ENCODE measurements around the gene APOBEC3H.

APOBEC3H gene

DNA sequence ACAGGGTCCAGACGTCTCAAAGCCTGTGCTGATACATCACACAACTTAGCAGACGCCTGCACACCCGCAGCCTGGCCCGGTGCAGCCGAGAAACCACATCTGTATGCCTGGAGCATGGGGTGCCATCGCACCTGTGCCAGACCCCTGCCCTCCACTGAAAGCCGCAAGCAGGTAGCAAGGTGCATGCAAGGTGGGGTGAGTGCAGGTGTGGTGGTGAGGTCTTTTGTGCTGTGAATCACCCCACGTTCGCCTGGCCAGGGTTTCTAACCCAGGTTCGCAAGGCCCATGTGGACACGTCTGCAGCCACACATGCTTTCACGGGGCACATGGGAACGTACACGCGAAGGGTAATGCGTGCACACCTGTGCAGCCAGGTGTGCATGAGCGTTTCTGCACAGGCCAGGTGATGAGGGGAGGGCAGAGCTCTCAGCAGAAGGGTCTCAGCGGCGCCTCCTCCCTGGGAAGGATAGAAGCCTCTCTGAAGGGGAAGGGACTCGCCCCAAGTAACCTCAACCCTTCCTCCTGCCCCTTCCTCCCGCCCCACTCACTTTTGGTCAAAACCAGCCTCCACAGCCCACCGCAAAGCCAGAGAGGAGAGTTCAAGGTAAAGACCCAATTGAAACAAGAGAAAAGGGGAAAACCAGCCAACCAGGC, 36.0 kb downstream of the APOBEC3H start:
- in situ Hi-C loops (cut with MboI; ENCODE audit: low sequenced_read_pairs): no loop called here

DNA sequence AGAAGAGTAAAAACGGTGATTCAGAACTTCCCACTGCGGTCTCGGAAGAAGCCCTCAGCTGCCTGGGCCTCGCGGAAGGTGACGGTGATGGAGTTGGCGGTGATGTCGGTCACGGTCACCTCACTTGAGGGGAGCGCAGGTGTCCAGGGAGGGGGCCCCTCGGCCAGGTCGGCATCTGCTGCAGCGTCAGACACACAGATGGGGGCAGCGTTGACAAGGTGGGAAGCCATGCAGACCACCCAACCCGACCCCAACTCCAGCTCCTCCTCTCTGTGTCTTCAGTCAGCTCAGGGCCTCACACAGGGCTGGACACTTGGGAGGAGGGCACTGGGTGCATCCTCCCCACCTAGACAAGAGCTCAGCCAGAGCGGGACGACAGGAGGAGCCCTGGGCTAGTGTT, 36.8 kb downstream of the APOBEC3H start:
- in situ Hi-C loops (cut with MboI; ENCODE audit: low sequenced_read_pairs): no loop called here

DNA sequence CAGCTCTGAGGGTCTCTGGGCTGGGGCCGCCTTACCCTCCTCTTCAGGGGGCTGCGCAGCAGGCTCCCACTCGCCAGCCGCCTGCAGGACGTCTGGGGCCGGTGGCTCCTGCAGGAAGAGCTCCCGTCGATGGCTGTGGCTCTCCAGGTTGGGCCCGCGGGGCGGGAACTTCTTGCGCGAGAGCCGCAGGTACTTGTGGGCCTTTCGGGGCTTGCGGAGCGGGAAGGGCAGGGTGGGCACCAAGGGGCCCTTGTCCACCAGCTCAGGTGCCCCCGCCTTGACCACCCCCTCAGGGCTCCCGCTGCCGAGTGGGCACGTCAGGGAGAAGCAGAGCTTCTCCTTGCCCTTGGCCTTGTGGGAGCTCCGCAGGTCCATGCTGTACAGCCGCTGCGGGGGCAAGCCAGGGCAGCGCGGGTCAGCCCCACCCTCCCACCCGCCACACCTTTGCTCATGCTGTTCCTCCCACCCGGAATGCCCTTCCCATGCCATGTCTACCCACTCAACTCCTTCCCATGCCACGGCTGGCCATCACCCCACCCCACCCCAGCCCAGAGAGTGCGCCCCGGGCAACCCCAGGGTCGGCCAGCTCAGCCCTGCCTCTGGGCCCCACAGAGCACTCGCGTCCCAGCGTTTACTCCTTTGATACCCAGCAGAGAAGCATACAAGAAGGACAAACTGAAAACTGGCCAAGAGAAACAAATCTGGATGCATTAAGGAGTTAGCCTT, 37.5 kb downstream of the APOBEC3H start:
- in situ Hi-C loops (cut with MboI; ENCODE audit: low sequenced_read_pairs): no loop called here

DNA sequence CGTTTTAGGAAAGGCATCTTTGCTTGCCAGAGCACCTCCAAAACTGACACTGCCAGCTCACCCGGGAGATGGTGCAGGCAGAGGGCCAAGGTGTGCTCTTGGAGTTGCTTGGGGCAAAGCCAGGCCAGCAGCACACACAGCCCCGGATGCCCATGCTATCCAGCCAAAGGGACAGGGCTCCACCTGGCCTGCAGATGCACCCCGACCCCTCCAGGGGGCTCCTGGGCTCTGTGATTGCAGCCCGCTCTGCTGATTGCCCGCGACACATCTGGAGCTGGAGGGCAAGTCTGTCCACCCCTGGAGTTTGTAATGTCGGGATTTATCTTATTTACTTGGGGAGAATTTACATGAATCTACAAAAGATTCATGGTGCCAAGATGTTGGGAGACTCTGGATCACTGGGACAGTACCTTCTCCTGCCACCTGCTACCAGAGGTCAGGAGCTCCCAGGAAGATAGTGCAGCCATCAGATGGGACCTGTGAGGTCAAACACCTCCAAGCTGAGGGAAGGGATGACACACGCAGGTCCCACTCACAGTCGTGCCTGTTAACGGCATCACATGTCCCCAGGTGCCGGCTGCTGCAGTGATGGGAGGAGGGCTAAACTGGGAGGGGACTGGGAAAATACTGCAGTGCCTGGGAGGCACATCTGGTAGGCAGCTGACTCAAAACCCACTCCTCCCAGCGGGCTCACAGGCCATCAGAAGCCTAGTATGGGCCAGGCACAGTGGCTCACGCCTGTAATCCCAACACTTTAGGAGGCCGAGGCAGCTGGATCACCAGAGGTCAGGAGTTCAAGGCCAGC, 38.2 kb downstream of the APOBEC3H start:
- in situ Hi-C loops (cut with MboI; ENCODE audit: low sequenced_read_pairs): no loop called here

DNA sequence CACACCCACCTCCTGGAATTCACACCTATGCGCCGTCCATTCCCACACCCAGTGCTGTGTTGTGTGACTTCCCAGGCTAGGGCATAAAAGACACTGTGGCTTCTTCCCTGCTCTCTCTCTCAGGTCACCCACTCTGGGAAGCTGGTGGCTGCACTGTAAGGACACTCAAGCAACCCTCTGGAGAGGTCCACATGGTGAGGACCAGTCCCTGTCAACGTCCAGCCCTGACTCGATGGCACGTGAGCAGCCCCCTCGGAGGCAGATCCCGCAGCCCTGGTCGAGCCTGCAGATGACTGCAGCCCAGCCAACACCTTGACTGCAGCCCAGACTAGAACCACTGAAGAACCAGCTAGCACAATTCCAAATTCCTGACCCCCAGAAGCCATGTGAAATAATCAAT, 39.3 kb downstream of the APOBEC3H start:
- in situ Hi-C loops (cut with MboI; ENCODE audit: low sequenced_read_pairs): no loop called here

DNA sequence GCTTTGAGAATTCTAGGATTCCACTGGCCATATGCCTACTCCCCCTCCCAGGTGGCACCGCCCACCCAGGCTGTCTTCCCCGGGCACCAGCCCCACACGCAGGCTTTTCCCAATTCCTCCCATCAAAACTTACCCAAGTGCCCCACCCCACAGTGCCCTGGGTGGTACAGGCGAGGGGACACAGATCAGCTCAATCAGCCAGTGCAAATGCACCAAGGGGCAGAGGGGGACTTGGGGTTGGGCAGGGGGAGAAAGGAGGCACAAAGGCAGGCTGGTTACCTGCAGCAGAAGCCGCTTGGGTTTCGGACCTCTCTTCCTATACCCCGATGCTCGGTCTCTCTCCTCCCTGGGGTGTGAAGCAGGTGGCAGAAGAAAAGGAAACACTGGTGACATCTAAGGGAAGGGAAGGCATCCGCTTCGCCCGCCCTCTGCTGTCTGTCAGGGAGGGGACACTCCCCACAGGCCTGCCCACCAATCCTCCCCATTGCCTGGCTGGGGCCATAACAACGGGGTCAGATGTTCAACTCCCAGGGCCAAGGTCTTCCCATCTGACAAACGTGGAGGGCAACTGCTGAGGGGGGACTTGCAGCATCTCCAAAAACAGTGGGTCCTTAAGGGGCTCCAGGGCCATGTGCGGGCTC, 41.4 kb downstream of the APOBEC3H start:
- in situ Hi-C loops (cut with MboI; ENCODE audit: low sequenced_read_pairs): no loop called here

DNA sequence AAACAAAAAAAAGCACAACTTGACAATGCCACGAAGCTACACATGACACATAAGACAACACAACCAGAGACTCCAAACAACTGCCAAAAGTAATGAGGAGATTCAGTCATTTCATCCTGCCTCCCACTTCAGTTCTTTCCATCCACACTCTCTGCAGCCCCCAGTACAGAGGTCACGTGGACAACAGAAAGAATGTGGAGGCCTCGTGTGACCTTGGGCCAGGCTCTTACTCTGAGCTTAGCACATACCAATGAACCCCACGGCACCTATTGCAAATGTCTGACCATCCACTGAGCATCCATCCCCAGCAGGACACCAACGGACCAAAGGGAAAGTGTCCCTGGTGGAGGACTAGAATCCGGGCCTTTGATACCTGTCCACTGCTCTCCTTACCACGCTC, 42.9 kb downstream of the APOBEC3H start:
- in situ Hi-C loops (cut with MboI; ENCODE audit: low sequenced_read_pairs): no loop called here

DNA sequence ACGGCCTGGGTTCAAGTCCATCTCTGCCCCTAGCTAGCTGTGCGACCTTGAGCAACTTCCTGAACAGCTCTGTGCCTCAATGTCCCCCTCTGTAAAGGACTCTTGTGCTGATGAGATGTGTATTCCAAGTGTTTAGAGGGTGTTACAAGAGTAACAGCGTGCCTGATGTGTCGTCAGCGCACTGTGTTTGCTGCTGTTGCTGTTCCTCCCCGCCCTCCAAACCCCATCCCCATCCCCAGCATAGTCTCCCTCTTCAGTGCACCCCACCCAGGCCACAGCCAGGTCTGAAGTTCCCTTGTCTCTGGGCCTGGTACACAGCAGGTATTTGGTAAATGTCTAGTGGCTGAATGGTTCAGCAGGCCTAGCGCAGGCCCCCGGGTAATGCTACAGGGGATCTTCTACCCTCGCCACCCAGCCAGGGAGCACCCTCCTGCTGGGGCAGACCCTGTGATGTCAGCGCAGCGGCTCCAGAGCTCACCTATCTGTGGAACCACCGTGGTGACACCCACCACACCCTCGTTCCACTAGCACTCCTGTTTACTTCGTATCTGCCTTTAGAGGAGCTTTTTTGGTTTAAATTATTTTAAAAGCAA, 45.1 kb downstream of the APOBEC3H start:
- in situ Hi-C loops (cut with MboI; ENCODE audit: low sequenced_read_pairs): no loop called here

DNA sequence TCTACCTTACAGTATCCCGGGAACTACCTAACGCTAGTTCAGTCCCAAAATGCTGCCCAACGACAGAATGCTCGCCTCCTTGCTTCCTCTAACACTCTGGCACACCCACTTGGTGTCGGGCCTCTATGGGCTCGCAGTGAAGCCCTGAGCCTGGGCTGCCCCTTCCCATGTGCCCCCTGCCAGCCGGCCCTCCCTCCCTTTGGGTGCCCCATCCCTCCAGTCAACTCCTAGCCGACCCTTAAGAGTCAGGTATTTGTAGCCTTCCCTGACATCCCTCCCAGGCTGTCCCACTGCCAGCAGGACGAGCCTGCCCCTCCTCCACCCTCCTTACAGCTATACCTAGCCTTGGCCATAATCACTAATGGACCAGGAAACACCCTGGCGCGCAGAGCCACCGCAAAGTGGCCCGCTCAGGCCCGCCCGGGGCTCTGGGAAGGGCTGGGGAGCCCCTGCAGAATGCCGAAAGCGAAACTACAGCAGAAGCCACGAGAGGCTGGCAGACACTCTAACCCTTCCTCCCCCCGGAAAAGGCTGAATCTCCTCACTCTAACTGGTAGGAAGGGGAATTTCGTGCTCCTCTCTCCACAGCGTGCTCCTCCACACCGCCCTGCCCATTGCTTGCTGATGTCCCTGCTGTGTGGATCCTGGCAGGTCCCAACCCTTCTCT, 47.2 kb downstream of the APOBEC3H start:
- in situ Hi-C loops (cut with MboI; ENCODE audit: low sequenced_read_pairs): no loop called here

DNA sequence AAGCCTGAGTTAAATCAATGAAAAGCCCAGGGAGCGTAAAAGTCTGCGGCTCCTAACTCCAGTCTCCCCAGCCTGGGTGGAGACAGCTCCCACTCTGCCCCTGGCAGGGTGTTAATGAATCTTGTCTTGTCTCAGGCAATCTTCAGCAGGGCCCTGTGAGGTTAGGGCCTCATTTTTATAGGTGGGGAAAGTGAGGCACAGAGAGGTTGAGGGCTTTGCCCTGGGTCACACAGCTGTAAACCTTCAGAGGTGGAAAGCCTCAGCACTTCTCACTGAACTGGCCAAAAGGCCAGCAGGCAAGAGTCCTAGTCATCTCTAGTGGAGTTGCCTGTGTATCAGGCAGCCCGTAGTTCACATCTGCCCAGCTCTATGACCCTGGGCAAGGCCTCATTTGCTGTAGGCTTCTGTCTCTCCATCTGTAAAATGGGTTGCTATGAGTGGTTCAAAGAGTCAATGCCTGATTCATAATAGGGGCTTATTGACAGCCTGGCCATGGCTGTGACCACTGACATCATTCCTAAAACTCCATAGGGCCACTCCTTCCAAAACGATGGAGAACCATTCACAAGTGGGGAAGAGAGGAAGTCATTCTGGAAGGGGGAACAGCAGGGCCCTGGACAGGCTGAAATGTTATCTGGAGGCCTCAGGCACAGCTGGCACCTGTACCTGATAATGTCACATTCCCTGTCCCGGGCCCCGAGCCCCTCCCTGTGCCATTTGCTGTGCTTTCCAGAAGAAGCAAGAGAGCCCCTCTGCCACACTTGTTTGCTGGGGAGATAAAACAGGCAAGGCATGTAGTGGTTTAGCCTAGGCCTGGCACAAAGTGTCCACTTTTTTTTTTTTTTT, 49.4 kb downstream of the APOBEC3H start:
- in situ Hi-C loops (cut with MboI; ENCODE audit: low sequenced_read_pairs): no loop called here

DNA sequence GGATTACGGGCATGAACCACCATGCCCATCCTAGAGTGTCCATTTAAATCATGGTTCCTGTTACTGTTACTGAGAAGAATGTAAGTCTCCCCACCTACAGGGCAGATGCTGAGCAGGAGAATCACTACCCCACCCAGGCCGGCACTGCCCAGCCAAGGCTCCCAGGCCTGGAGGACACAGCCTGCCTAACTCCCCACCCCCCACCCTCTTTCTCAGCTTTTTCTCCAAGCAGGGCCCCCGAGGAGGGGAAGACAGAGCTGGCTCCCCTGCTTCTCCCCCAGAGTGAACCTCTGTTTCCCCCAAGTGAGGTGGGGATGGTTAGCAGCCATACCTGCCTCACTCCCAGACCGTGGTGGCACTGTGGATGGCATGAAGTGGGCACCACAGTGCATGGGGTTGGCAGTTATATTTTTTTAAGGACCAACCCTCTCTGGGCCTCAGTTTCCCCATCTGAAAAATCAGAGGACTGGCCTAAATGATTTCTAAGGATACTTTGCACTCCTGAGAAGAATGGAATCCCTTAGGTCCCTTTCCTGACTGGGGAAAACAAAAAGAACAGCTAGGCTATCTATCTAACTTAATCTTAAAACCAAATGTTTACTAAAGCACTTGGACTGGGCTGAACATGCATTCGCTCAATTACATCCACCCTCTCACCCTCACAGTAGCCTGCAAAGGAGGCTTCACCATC, 50.4 kb downstream of the APOBEC3H start:
- in situ Hi-C loops (cut with MboI; ENCODE audit: low sequenced_read_pairs): no loop called here

DNA sequence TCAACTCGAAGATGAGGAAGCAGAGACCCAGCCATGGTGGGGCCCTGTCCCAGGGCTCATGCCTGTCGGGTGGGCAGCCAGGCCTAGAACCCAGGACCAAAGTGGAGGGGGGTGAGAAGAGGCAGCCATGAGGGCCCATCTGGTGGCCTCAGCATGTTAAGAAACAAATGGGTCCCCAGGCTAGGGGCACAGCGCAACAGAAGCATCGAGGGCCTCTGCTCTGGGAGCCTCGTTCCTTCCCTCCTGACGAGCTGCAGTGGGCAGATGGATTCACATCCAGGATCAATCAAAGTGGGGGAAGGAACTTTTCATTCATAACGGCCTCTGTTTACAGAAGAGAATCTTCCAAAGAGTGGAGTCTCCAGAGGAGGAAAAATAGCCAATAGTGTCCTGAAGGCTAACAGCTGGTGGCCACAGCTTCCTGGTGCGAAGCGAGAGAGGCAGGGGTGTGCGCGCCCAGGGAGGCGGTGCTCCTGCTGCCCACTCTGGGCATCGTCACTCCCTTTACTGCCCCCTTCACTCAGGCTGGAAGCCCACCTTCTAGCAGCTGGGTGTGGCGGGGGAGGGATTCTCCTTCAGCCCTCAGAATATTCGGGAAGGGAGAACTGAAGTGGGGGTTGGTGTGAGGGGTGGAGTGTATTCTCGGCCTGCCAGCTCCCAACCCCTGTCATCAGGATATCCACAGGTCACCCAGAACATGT, 51.1 kb downstream of the APOBEC3H start:
- in situ Hi-C loops (cut with MboI; ENCODE audit: low sequenced_read_pairs): no loop called here

DNA sequence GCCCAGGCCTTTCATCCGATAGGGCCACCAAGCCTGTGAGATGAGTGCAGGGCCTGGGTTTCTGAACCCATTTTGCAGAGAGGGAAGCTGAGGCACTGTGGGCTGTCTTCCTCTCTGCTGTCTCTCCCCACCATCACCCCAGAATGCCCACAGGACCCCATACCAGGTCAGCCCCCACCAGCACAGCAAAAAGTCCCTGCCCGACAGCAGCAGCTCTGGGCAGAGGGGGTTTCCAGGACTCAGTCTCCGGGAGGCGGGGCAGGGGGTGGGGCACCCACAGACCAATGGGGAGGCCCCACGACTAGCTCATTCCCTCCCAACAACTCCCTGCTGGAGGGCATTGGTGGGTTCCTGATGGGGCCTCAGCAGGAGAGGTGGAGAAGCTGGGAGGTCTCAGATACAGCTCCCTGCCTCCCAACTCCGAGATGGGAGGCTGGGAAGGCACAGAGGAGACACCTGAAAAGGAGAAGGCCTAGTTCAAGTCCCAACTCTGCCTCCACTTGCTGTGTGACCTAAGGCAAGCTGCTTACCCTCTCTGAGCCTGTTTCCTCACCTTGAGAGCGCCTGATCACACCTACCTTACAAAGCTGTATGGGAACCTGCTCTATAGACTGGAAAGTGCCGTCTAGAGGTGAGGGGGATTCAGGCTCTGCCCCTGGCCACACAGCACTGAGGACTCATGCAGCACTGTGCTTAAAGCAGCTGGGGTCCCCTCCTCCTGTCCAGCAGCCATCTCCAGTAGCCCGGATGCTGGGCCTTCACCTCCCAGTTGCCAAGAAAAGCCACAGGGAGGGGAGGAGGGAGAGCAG, 51.9 kb downstream of the APOBEC3H start:
- in situ Hi-C loops (cut with MboI; ENCODE audit: low sequenced_read_pairs): no loop called here

DNA sequence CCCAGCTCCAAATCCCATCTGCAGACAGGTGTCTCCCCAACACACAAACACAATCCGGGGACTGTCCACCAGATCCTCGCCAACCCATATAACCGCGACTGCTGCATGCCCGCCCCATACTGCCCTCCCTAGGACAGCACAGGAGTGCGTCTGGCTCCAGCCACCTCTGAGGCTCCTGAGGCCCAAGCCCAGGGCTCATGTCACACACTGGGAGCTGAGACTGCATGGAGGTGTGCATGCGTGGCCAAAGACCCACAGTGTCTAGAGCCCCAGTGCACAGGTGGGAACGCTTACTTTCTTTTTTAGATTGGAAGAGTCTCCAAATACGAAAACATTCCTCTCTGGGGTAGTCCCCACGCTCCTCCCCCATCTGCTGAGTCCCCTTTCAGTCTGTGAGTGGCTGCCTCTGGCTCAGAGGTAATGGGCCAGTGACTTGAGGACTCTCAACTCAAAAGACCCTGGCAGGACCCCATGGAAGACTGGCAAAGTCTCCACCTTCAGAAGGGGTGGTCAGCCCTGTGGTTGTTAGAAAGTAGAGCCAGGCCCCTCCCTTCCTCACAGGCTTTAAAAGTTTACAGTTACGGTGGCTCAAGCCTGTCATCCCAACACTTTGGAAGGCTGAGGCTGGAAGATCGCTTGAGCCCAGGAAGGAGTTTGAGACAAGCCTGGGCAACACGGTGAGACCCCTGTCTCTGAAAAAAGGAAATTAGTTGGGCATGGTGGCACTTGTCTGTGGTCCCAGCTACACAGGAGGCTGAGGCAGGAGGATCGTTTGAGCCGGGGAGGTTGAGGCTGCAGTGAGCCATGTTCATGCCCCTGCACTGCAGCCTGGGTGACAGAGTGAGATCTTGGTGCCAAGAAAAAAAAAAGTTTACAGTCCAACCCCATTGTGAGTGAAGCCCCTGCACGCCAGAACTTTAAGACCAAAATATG, 53.1 kb downstream of the APOBEC3H start:
- in situ Hi-C loops (cut with MboI; ENCODE audit: low sequenced_read_pairs): loop anchor here (25.0 kb wide), 1 partner anchor 387 kb away; the partner anchor contains the start of gene RPS19BP1

DNA sequence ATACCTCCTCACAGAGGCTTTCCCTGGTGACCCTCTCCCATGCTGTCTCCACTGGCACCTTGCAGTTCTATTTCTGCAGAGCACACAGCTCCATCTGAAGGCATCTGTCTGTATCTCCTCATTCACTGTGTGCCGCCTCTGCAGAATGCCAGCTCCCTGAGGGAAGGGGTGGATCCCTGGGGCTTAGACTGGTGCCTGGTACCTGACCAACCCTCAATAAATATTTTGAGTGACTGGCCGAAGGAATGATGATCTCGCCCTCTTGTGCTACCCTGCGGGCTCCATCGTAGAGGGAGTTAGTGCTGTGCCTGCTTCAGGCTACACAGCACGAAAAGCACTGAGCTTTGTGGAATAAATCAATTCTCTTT, 53.8 kb downstream of the APOBEC3H start:
- in situ Hi-C loops (cut with MboI; ENCODE audit: low sequenced_read_pairs): loop anchor here (25.0 kb wide), 1 partner anchor 386 kb away; the partner anchor contains the start of gene RPS19BP1

DNA sequence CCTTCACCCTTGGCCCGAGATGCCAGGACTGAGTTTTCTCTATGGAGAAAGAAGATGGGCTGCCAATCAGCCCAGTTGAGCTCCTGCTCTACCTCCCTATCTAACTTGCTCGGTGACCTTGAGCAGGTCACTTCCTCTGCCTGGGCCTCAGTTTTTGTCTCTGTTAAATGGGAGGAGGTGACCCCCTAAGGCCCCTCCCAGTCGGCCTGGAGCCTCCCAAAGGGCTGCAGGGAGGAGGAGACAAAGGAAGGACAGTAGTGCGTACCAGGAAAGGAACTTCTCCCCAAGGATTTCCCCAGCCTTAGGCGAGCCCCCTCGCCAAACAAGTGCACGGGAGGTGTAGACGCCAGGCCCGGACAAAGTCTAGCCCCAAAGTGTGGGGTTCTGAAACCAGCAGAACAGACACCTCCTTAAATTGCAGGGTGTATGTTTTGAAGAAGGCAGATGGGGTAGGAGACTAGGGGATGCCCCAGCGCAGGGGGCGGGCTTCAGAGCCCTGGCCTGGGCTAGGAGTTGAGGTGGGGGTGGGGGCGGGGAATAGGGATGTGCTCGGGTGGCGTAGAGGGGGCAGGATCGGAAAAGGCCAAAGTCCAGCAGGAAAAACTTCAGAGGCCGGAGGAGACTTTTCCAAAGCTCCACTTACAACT, 54.4 kb downstream of the APOBEC3H start:
- in situ Hi-C loops (cut with MboI; ENCODE audit: low sequenced_read_pairs): loop anchor here (25.0 kb wide), 1 partner anchor 386 kb away; the partner anchor contains the start of gene RPS19BP1
